Retinal pigment epithelial cell (primary cell): Measurements from ENCODE around the gene TTC8.
"Not testable (repeated sequence)": the region's sequence is repeated elsewhere in the genome, so short reads cannot be mapped to it uniquely, and the experiment has no call there.

Experiments used
- DNase-seq: peaks from one replicate; pipeline ENCODE4 v3.0.0-alpha.2; 2010; ENCODE audit warnings: low read depth
- H3K4me3 ChIP-seq: 2 replicates; pipeline ENCODE4 v1.5.1; 2011; ENCODE audit warnings: mild to moderate bottlenecking, low read length, control low read depth, moderate library complexity
- CTCF ChIP-seq: conservative IDR thresholded peaks from 2 replicates; pipeline ENCODE4 v1.5.1; 2011; ENCODE audit warnings: low read depth, low read length, control low read depth, inconsistent platforms

The TTC8 gene

GRCh38 chr14:88848571-88848970 lies 24.1 kb downstream of the TTC8 start:
- H3K4me3 ChIP-seq = no peak overlapping the region
- DNase-seq = no peak
- no peak for TF ChIP-seq CTCF

- TF ChIP-seq CTCF = no peak
- no peak overlapping the region for H3K4me3 ChIP-seq
- no peak for DNase-seq
These were observed 25.3 kb downstream of the TTC8 start for GRCh38 chr14:88849716-88850115.

GRCh38 chr14:88851587-88851986 lies 27.1 kb downstream of the TTC8 start:
- no peak for TF ChIP-seq CTCF
- no peak for DNase-seq
- no peak overlapping the region for H3K4me3 ChIP-seq

GRCh38 chr14:88852632-88853031 lies 28.2 kb downstream of the TTC8 start:
- H3K4me3 ChIP-seq = no peak overlapping the region
- TF ChIP-seq CTCF = no peak
- no peak for DNase-seq

GRCh38 chr14:88853129-88853528 lies 28.7 kb downstream of the TTC8 start:
- DNase-seq = no peak
- no peak for TF ChIP-seq CTCF
- H3K4me3 ChIP-seq = no peak overlapping the region

- H3K4me3 ChIP-seq = no peak overlapping the region
- TF ChIP-seq CTCF = no peak
- no peak for DNase-seq
These were observed 32.4 kb downstream of the TTC8 start for GRCh38 chr14:88856786-88857366.

- not testable (repeated sequence) for DNase-seq, H3K4me3 ChIP-seq
These were observed 33.4 kb downstream of the TTC8 start for GRCh38 chr14:88857861-88858260.

- not testable (repeated sequence) for DNase-seq, H3K4me3 ChIP-seq
These were observed 34.7 kb downstream of the TTC8 start for GRCh38 chr14:88859118-88859517.
